Activated CD4-positive, alpha-beta T cell treated with anti-CD3 and anti-CD28 coated beads, Interleukin-10, Interleukin-2, amounts not matched to agents 100 ng/mL and 50 ng/mL, durations not matched to agents 16 hours and 8 hours (primary cell): ENCODE data around the gene CNIH3.

Experiments
- DNase-seq: peaks from one replicate; pipeline ENCODE4 v3.0.0-alpha.2; 2020

The CNIH3 gene

GRCh38 chr1:224749916-224750315, 133.8 kb downstream of the CNIH3 start:
- DNase-seq, result no peak

DNA sequence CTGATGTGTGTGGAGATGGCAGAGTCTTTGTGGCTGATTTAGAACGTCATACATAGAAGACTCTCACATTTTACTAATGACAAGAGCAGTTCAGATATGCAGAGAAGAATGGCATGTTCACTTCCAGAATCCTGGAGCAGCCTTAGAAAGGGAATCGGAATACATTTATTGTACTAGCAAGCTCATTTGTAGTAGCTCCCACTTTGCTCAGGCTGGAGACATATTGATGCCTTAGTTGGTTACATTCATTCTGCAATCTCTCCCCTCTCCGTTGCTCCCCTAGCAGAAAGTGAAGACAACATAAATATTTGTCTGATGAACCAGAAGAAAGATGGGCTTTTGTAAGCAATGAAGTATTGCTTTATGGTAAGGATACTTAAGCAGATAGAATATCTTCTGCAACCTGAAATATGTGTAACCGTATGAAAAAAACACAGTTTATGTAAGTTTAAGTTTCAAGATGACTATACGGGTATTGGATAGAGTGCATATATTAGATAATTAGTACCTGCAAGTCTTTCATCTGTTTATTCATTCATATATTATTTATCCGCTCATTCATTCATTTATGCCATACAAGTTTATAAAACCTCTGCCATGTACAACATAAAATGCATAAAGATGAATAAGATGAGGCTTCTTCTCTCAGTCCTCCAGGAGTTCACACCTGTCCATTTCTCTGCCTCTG, 135.7 kb downstream of the CNIH3 start:
- no peak for DNase-seq

DNA sequence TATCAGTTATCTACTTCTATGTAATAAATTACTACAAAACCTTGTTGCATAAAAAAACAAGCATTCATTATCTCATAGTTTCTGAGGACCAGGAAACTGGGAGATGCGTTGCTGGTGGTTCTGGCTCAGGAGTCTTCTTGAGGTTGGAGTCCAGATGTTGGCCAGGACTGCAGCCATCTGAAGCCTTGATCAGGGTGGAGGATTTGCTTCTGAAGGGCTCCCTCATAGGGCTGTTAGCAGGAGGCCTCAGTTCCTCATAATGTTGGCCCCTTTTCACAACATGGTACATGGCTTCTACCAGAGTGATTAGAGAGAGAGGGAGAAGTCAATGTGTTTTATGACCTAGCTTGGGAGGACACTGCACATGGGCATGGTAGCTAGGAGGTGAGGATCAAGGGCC, 137.4 kb downstream of the CNIH3 start:
- DNase-seq, result no peak

DNA sequence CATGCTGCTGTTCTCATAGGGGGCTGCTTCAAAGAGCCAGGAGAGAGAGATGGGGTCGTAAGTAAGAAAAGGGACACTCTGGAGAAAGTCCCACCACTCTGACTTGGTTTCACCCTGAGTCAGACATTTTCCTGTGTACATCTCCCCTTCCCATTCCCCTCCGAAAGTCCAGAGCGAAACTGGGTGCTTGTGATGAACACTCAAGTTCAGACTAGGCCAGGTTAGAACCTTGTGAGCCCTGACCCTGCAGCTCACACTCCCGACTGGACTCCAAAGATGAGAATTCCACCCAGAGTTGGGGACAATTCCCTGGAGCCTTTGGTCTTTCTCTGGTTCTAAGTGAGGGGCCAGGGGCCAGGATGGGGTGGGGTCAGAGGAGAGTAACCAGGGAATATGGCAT, 139.5 kb downstream of the CNIH3 start:
- DNase-seq, result no peak

GRCh38 chr1:224757508-224757907, 141.4 kb downstream of the CNIH3 start:
- no peak for DNase-seq

DNA sequence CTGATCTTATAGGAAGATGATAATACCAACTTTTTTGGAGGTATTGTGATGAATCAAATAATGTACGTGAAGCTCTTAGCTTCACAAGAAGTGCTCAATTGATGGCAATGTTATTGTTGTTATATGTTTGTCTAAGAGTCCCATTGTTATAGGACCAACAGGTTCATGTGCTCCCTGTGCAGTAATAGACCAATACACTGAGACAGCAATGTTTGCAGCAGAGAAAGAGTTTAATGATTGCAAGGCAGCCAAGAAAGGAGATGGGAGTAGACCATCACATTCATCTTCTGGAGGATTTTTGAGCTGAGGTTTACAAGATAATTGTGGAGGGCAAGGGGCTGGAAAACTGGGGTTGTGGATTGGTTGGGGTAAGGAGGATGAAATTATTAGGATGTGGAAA, 143.0 kb downstream of the CNIH3 start:
- DNase-seq, result no peak

GRCh38 chr1:224759681-224760091, 143.6 kb downstream of the CNIH3 start:
- DNase-seq, result no peak

DNA sequence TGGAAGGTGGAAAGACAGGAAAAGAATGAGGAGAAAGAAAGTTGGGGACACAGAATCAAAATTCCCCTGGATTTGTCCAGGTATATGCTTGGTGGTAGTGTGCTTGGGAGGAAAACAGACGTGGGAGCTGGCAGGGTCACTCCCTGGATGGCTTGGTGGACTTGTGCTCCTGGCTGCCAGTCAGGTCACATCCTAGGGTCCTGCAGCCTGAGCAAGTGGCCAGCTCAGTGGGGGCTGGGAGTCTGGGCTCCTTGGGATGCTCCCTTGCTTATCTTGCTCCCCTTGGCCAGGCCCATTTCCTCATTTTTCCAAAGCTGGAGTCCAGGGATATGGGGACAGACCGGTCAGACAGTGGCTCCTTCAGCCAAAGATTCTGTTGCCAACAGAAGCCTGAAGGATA, 144.0 kb downstream of the CNIH3 start:
- DNase-seq, result no peak

- no peak for DNase-seq
Measured at GRCh38 chr1:224761245-224761644, 145.1 kb downstream of the CNIH3 start.

DNA sequence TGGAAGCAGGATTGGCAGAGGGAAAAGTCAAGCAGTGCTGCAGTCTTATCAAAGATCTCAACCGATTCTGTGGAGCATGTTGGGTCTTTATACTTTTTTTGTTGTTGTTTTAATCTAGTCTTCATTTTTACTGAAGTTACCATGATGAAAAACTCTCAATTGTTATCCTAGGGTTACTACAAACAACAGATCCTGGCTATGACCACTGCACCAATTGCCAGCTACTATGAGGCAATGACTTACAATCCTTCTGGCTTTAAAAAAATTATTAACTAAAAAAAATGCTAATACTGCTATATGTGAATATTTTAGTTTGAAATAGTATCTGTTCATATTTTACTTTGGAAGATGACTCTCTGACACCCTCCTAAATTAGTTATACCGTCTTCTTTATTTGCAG, 145.9 kb downstream of the CNIH3 start:
- DNase-seq, result no peak

DNA sequence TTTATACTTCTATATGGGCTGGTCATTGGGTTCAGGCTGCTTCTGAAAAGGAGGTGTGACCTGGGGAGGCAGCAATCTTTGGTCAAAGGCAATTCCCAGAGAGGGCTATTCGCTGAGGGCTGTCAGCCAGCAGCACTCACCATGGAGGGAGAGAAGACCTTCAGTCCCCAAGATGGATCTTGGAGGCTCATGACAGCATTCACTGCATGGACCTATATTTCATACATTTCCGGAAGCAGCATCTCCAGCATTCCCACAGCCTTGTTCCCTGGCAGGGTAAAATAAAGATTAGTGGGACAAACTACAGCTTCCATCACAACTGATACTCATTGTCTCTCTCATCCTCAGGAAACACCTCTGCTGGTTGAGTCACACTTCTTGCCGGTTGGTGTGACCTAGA, 146.6 kb downstream of the CNIH3 start:
- no peak for DNase-seq

DNA sequence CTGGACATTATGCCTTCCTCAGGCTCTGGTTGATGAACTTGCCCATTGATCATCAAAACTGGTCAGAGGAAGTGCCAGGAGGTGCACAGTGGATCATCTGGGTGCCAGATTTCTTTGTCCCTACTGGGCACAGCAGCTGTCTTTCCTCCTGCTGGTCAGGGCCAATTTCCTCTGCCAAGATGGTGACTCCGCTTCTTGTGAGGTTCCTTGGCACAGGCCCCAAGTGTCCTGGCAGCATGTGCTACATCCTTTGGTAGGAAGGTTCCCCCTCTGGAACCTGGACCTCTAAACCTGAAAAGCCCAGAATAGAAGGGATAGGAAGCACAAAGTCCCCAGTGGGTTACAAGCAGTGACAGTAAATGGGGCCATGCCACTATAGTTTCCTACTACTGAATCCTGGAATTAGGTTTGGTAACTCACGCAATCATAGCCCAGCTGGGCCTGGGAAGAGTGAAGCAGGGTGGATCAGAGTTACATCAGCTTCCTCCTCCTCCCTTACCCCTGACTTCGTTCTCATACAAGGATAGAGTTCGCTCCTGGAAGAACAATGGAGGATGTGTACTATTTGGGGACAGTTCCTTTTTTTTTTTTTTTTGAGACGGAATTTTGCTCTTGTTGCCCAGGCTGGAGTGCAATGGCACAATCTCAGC, 147.1 kb downstream of the CNIH3 start:
- DNase-seq, result no peak

GRCh38 chr1:224766266-224766665, 150.1 kb downstream of the CNIH3 start:
- no peak for DNase-seq

DNA sequence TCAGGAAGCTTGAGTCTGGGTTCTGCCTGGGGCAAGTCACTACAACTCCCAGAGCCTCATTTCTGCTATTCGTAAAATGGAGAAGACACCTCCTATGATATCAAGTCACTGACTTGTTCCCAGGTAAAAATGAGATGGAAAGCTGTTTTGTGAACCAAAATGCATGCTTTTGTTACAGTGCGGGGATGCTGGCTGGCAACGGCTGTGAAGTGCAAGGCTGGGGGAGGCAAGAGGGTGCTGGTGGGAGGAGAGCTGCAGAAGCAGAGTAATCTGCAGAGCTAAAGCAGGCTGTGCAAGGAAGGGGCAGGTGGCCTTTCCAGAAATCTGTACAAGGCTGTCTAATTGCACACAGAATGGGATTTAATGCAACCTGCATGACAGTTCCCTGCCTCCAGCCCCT, 150.9 kb downstream of the CNIH3 start:
- no peak for DNase-seq

DNA sequence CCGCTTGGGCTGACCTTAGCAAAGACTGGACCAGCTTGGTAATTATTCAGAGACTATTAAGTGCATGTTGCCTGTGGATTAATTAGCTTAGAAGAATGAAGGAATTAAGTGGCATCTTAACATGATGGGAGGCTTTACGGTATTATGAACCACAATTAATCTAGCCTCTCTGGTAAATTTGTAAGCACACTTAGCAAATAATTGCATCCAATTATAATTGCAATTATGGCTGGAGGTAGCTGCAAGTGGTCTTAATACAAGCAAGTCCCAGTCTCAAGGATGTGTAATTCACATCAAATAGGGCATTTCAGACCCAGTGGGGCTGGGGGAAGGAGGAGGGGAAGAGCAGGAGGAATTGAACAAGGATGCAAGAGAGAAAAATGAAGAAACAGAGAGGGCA, 151.6 kb downstream of the CNIH3 start:
- no peak for DNase-seq

DNA sequence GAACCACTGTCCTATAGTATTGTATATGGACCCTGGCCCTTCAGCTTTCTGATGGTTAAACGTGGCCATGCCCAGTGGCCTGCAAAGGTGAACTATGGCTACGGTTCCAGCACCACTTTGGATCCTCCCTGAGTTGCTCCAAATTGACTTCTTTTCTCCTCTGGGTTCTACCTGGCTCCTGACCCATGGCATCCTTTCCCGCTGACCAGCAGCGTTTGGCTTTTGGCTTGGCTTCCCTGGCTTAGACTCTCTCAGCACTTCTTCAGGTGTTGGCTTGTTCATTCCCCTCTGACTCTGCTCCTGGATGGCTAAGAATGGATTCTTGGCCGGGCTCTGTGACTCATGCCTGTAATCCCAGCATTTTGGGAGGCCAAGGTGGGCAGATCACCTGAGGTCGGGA, 152.9 kb downstream of the CNIH3 start:
- DNase-seq, result no peak

- no peak for DNase-seq
Measured at GRCh38 chr1:224769452-224770335, 153.6 kb downstream of the CNIH3 start.

- DNase-seq, result no peak
Measured at GRCh38 chr1:224770336-224770693, 154.2 kb downstream of the CNIH3 start.

GRCh38 chr1:224773646-224774045, 157.5 kb downstream of the CNIH3 start:
- no peak for DNase-seq

DNA sequence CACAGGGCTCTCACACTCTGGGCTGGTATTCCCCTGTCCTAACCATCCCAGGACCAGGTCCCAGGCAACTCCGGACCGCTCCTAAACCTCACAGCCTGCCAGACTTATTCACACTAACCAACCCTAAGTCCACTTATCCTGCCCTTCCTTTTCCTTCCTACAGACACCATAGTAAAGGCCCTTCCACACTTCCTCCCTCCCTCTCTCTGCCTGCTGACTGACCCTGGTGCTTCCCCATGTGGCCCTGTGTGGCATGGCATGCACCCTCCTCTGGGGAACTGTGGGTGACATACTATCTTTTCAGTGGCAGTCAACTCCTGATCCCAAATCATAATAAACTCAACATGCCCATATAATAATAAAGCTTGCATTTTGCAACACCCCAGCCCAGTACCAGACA, 158.3 kb downstream of the CNIH3 start:
- no peak for DNase-seq

DNA sequence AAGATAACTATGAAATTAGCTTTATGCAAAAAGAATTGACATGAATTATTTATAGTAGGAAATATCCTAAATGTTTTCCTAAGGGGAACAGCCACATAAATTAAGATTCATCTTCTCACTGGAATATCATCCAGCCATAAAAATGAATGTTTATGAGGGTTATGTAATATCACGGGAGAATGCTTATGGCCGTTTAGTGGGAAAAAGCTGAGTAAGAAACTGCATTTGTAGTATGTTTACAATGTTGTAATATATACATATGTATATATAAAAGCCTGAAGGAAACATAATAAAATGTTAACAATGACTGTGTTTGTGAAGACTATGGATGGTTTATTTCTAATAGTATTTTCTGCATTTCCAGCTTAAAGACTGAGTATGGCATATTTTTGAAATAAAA, 161.1 kb downstream of the CNIH3 start:
- DNase-seq, result no peak

DNA sequence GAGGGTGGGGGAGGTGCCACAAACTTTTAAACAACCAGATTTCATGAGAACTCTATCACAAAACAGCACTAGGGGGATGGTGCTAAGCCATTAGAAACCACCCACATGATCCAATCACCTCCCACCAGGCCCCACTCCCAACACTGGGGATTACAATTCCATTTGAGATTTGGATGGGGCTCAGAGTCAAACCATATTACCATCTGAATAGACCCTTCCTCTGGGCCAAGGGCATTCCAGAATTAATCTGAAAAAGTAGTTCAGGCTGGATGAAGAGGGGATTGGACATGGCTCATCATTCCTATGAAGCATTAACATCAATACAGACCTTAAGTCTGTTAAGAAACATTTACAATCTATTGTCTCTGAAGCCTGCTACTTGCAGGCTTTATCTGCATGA, 163.4 kb downstream of the CNIH3 start:
- no peak for DNase-seq

DNA sequence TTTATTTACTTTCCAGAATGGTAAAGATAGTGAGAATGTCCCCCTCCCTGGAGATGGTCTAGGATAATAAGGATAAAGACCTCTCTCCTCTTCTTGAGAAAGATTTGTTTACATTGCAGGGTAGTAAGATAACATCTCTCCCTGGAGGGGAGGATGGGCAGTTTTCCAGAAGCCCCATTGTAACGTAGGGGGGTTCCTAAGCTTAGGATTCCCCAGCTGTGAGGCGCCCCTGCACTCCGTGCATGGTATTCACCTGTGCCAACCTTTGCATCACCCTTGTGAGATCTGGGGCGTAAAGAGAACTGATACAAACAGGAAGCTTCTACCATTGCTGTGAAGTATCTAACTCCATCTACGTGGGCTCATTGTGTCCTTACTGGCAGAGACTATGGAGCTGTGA, 164.6 kb downstream of the CNIH3 start:
- DNase-seq, result no peak

DNA sequence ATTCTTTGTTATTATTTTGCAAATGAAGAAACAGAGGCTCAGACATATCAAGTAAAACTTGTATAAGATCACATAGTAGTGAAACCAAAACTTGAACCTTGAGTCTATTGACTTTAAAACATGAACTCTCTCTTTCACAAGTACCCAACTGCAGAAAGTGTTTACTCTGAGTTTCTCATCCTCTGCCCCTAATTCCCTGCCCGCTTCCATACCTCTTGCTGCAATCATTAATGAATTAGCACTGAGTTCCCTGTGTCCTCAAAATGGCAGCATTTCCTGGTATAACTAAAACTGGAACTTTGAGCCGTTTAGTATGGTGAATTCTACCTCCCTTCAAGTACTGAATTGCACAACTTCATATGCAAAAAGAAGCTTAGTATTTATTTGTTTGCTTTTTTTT, 165.7 kb downstream of the CNIH3 start:
- no peak for DNase-seq
